Erythroblast (primary cell): ENCODE data around the gene GPR15.

Source experiments
- GATA1 ChIP-seq: IDR thresholded peaks from 2 replicates; pipeline ENCODE4 v1.6.1; 2011; ENCODE audit warnings: low read depth, mild to moderate bottlenecking, control low read depth, low read length, moderate library complexity
- POLR2A ChIP-seq: IDR thresholded peaks from 2 replicates; pipeline ENCODE4 v1.6.1; 2011; ENCODE audit warnings: mild to moderate bottlenecking, low read length

DNA sequence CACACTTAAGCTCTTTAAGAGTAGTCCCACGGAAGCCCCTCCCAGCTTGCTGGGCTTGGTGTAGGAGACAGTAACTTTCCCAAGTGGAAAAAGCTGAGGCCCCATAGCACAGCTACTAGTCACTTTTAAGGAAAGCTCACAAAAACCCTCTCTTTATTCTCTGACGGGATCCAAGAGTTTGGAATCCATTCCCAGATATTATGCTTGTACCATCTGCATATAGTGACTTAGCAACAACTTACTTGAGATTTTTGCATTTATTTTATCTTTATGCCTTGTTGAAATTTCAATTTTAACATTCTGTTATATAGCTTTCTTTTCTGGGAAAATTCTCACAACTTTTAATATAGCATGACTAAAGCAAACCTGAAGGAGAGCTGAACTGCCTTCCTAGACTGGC lies 19.5 kb downstream of the GPR15 start:
- TF ChIP-seq POLR2A (no peak), GATA1 (no peak)
